Measurements from ENCODE around the gene NEB. TPM values are rescaled to one million over a fixed set of nuclear protein-coding genes. Genes with fewer than 3 reads are reported as not detected.

Gene NEB
- polyA plus RNA-seq, 1 donor from 2014 or later = 0.38 TPM

DNA sequence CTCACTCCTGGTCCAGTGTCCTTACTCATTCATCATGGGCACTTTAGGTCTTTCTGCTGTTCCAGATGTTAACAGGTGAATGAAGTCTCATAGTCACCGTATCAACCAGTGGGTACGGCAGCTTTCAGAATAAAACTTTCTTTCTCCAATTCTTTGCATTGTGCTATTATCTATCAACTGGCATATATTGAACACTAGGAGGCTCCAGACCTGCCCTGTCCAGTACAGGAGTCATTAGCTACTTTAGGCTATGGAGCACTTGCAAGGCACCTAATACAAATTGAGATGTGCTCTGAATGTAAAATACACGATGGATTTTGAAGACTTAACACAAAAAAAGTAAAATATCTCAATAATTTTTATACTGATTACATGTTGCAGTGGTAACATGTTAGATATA is 43.2 kb upstream of the NEB start (continued):
- TF ChIP-seq, protein P1, sequence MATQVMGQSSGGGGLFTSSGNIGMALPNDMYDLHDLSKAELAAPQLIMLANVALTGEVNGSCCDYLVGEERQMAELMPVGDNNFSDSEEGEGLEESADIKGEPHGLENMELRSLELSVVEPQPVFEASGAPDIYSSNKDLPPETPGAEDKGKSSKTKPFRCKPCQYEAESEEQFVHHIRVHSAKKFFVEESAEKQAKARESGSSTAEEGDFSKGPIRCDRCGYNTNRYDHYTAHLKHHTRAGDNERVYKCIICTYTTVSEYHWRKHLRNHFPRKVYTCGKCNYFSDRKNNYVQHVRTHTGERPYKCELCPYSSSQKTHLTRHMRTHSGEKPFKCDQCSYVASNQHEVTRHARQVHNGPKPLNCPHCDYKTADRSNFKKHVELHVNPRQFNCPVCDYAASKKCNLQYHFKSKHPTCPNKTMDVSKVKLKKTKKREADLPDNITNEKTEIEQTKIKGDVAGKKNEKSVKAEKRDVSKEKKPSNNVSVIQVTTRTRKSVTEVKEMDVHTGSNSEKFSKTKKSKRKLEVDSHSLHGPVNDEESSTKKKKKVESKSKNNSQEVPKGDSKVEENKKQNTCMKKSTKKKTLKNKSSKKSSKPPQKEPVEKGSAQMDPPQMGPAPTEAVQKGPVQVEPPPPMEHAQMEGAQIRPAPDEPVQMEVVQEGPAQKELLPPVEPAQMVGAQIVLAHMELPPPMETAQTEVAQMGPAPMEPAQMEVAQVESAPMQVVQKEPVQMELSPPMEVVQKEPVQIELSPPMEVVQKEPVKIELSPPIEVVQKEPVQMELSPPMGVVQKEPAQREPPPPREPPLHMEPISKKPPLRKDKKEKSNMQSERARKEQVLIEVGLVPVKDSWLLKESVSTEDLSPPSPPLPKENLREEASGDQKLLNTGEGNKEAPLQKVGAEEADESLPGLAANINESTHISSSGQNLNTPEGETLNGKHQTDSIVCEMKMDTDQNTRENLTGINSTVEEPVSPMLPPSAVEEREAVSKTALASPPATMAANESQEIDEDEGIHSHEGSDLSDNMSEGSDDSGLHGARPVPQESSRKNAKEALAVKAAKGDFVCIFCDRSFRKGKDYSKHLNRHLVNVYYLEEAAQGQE (IDR thresholded peaks at IDR 0.05; ENCODE audit: borderline replicate concordance) = no peak

DNA sequence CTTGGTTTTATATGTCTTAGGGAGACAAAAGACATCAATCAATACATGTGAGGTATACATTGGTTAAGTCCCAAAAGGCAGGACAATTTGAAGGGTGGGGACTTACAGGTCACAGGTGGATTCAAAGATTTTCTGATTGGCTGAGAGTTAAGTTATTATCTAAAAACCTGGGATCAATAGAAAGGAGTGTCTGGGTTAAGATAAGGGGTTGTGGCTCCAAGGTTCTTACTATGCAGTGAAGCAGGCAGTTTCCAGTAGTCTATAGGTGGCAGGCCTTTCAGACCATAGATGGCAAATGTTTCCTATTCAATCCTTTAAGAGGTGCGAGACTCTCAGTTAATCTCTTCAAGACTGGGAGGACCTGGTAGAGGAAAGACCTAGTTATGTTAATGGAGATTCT is 42.1 kb upstream of the NEB start:
- Histone ChIP-seq H3K4me2 (ENCODE audit: low read length) (no peak overlapping the region), H4K20me1 (ENCODE audit: insufficient read depth) (no peaks in the 10 kb centered on the region), H3K9me3 (ENCODE audit: low read length) (no peaks in the 10 kb centered on the region)

More for the DNA sequence above, 42.1 kb upstream of the NEB start:
- Histone ChIP-seq H3K27me3 (ENCODE audit: insufficient read depth, low read depth, low read length) (no peaks in the 10 kb centered on the region), H3K36me3 (ENCODE audit: insufficient read depth, low read length) (no peaks in the 10 kb centered on the region), H3K27ac (ENCODE audit: low read length) (no peak overlapping the region), H3F3A (ENCODE audit: insufficient read depth, low read length, poor library complexity, severe bottlenecking) (no peaks in the 10 kb centered on the region), H3K9ac (ENCODE audit: low read length) (no peak overlapping the region), H2AFZ (ENCODE audit: low read depth, low read length) (no peak overlapping the region), H3K79me2 (replicated peaks; ENCODE audit: insufficient read depth, low read length) (no peaks in the 10 kb centered on the region), H3K4me3 (ENCODE audit: low read length) (no peak overlapping the region), H3K9me2 (ENCODE audit: insufficient read depth, low read length) (no peaks in the 10 kb centered on the region)
- TF ChIP-seq EZH2 (IDR thresholded peaks at IDR 0.05; ENCODE audit: borderline replicate concordance, insufficient read depth, low read length, poor library complexity, severe bottlenecking) (no peak), POLR2AphosphoS5 (IDR thresholded peaks at IDR 0.05) (no peak), EP300 (conservative IDR thresholded peaks at IDR 0.05; ENCODE audit: poor library complexity, severe bottlenecking) (no peak), TAF1 (IDR thresholded peaks at IDR 0.05; ENCODE audit: low read depth) (no peak), RAD21 (conservative IDR thresholded peaks at IDR 0.05) (no peak), MXI1 (conservative IDR thresholded peaks at IDR 0.05; ENCODE audit: poor library complexity, severe bottlenecking) (no peak), SMC3 (conservative IDR thresholded peaks at IDR 0.05; ENCODE audit: poor library complexity) (no peak)
- TF ChIP-seq, protein P1 (IDR thresholded peaks at IDR 0.05; ENCODE audit: borderline replicate concordance) = no peak
- TF ChIP-seq, protein P2, sequence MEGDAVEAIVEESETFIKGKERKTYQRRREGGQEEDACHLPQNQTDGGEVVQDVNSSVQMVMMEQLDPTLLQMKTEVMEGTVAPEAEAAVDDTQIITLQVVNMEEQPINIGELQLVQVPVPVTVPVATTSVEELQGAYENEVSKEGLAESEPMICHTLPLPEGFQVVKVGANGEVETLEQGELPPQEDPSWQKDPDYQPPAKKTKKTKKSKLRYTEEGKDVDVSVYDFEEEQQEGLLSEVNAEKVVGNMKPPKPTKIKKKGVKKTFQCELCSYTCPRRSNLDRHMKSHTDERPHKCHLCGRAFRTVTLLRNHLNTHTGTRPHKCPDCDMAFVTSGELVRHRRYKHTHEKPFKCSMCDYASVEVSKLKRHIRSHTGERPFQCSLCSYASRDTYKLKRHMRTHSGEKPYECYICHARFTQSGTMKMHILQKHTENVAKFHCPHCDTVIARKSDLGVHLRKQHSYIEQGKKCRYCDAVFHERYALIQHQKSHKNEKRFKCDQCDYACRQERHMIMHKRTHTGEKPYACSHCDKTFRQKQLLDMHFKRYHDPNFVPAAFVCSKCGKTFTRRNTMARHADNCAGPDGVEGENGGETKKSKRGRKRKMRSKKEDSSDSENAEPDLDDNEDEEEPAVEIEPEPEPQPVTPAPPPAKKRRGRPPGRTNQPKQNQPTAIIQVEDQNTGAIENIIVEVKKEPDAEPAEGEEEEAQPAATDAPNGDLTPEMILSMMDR (IDR thresholded peaks at IDR 0.05; ENCODE audit: poor library complexity, severe bottlenecking) = no peak
